ENCODE data around the gene SIRT2.

DNA sequence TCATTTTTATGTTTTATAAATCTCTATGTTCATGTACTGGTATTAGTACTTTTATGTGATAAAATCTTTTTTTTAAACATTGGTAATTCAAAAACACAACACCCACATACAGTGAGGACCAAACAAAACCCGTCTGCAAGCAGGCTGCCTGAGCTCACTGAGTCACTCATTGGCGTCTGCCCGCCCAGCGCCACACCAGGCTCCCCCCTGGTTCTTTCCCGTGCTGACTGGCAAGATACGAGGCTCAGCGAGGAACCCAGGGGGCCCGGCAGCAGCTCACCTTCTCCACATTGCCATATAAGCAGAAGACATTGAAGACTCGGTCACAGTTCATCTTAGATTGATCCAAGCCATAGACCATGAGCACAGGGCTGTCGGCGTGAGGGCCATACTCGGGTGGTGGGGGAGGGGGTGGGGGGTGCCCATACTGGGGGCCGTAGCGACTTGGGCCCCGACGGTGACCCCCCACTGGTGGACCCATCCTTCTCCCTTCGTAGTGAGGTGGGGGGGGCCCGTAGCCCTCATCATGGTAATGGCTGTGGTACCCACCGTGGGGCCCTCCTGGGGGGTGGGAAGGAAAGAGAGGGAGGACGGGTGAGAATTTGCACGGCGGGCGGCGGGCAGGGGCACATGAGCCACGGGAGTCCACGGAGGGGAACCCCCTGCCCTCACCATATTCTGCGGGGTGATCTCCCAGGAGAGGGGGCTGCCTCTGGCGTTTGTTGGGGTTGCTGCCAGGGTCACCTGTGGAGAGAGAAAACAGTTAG, 59.4 kb downstream of the SIRT2 start:
- TF ChIP-seq, protein P1, sequence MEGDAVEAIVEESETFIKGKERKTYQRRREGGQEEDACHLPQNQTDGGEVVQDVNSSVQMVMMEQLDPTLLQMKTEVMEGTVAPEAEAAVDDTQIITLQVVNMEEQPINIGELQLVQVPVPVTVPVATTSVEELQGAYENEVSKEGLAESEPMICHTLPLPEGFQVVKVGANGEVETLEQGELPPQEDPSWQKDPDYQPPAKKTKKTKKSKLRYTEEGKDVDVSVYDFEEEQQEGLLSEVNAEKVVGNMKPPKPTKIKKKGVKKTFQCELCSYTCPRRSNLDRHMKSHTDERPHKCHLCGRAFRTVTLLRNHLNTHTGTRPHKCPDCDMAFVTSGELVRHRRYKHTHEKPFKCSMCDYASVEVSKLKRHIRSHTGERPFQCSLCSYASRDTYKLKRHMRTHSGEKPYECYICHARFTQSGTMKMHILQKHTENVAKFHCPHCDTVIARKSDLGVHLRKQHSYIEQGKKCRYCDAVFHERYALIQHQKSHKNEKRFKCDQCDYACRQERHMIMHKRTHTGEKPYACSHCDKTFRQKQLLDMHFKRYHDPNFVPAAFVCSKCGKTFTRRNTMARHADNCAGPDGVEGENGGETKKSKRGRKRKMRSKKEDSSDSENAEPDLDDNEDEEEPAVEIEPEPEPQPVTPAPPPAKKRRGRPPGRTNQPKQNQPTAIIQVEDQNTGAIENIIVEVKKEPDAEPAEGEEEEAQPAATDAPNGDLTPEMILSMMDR (IDR thresholded peaks at IDR 0.05; ENCODE audit: insufficient read depth, low read length, poor library complexity, severe bottlenecking): no peak
- no peak for TF ChIP-seq EZH2phosphoT487 (conservative IDR thresholded peaks at IDR 0.05; ENCODE audit: low read length)
